A673 (cell line): Measurements from ENCODE around the gene ATG9A. TPM values are rescaled to one million over a fixed set of nuclear protein-coding genes. Genes with fewer than 3 reads are reported as not detected.

Source experiments
- BruUV-seq: library from RNA; stranded (reverse); fragments of 400-500 nt; replicated peaks from 2 replicates; lab custom pipeline; 2021; lab: Mats Ljungman, UMichigan
- CTCF ChIA-PET: fragments of 300-600 bp; sonication (Branson Sonifier 250); formaldehyde crosslinking; loops from one replicate; lab custom pipeline; 2022; ENCODE audit warnings: antibody characterized with exemption; lab: Charles Lee
- POLR2A ChIA-PET: fragments of 300-600 bp; sonication (Branson Sonifier 250); formaldehyde crosslinking; loops from one replicate; lab custom pipeline; 2022; ENCODE audit warnings: antibody characterized with exemption; ENCODE audit not compliant: low non-redundant PET; lab: Charles Lee
- DNase-seq: peaks from one replicate; pipeline ENCODE4 v3.0.0-alpha.2; 2015; ENCODE audit warnings: low spot score
- H3K27ac ChIP-seq: fragments of 200-600 bp; sonication (generic); 2 replicates; pipeline ENCODE4 v1.5.1; 2016; ENCODE audit warnings: mixed run types, low read depth, mild to moderate bottlenecking, mixed read lengths, antibody characterized with exemption, low read length; ENCODE audit not compliant: poor library complexity, severe bottlenecking
- H3K27me3 ChIP-seq: fragments of 200-600 bp; sonication (generic); replicated peaks from 2 replicates; pipeline ENCODE4 v1.6.1; 2017; ENCODE audit warnings: mixed run types, low read depth, mild to moderate bottlenecking, mixed read lengths, antibody characterized with exemption, low read length; ENCODE audit not compliant: insufficient read depth, poor library complexity
- H3K36me3 ChIP-seq: fragments of 200-600 bp; sonication (generic); 2 replicates; pipeline ENCODE4 v1.6.1; 2016; ENCODE audit warnings: mixed run types, mild to moderate bottlenecking, mixed read lengths, antibody characterized with exemption, low read length; ENCODE audit not compliant: insufficient read depth, poor library complexity, severe bottlenecking
- H3K4me1 ChIP-seq: fragments of 200-600 bp; sonication (generic); 2 replicates; pipeline ENCODE4 v1.6.1; 2017; ENCODE audit warnings: mixed run types, mild to moderate bottlenecking, mixed read lengths, antibody characterized with exemption, low read length; ENCODE audit not compliant: insufficient read depth, poor library complexity, severe bottlenecking
- H3K4me3 ChIP-seq: fragments of 200-600 bp; sonication (generic); 2 replicates; pipeline ENCODE4 v1.5.1; 2016; ENCODE audit warnings: low read depth, mixed run types, mild to moderate bottlenecking, mixed read lengths, low read length; ENCODE audit not compliant: poor library complexity, severe bottlenecking
- H3K9me3 ChIP-seq: fragments of 200-600 bp; sonication (generic); 2 replicates; pipeline ENCODE4 v1.6.1; 2016; ENCODE audit warnings: mixed run types, low read depth, mild to moderate bottlenecking, mixed read lengths, antibody characterized with exemption, low read length; ENCODE audit not compliant: poor library complexity, severe bottlenecking
- EZH2 ChIP-seq: fragments of 200-600 bp; sonication (generic); IDR thresholded peaks from 2 replicates; pipeline ENCODE4 v1.6.1; 2017; ENCODE audit warnings: borderline replicate concordance, low read depth, mild to moderate bottlenecking, mixed read lengths, antibody characterized with exemption, low read length; ENCODE audit not compliant: poor library complexity, severe bottlenecking
- intact Hi-C: fragments of 100-400 bp; cut with micrococcal nuclease; formaldehyde crosslinking; loops from one replicate; pipeline ENCODE4 v1.10.0; 2022; ENCODE audit not compliant: unreplicated experiment
- total RNA-seq: library from RNA; stranded (reverse); gene quantifications from 2 replicates; pipeline ENCODE4 v1.2.3, GENCODE V29; 2021
- TF ChIP-seq, protein P1 (sequence below): fragments of 300-800, 200-600 bp; sonication (generic); conservative IDR thresholded peaks from 2 replicates; pipeline ENCODE4 v1.5.1; 2017; ENCODE audit warnings: low read depth, mild to moderate bottlenecking, antibody characterized with exemption, low read length, moderate library complexity, mixed read lengths

ATG9A gene
- total RNA-seq, 1 experiment from 2014 or later = 50.0 TPM

DNA sequence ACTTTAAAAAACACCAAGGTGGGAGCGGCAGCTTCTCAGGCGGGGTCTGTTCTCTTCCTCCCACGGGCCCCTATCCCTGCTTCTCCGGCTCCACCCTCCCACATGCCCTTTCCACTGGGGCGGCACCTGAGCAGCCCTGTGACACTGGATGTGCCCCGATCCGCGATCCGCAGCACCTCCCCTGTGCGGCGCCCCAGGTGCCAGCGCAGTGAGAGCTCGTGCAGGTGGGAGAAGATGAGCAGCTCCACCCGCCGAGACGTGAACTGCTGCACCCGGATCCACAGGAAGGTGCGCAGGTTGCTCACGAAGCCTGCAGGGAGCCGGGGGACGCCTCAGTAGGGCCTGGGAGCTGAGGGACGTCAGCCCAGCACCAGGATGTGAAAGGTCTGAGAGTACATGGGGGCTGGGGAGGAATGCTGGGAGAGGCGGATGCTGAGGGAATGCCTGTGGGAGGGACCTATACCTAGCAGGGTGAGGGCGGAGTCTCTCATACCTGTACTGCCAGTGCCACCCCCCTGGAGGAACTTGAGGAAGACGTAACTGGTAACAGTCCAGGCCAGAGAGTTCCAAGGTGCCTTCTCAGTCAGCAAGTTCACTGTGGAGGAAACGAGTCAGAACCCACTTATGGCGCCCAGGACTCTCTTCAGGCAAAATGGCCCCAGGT is 13.4 kb downstream of the ATG9A start:
- intact Hi-C loops = loop anchor here (5.0 kb wide), 1 partner anchor 39 kb away; the partner anchor contains the start of genes CNPPD1 and RETREG2
- BruUV-seq = no TSS peak
- peaks cover 63% of the 10 kb centered on the region for H3K36me3 ChIP-seq
- H3K4me3 ChIP-seq = peak overlapping the region; percentile 66
- H3K27ac ChIP-seq = peak overlapping the region; percentile 91
- TF ChIP-seq EZH2 = no peak
- TF ChIP-seq, protein P1, sequence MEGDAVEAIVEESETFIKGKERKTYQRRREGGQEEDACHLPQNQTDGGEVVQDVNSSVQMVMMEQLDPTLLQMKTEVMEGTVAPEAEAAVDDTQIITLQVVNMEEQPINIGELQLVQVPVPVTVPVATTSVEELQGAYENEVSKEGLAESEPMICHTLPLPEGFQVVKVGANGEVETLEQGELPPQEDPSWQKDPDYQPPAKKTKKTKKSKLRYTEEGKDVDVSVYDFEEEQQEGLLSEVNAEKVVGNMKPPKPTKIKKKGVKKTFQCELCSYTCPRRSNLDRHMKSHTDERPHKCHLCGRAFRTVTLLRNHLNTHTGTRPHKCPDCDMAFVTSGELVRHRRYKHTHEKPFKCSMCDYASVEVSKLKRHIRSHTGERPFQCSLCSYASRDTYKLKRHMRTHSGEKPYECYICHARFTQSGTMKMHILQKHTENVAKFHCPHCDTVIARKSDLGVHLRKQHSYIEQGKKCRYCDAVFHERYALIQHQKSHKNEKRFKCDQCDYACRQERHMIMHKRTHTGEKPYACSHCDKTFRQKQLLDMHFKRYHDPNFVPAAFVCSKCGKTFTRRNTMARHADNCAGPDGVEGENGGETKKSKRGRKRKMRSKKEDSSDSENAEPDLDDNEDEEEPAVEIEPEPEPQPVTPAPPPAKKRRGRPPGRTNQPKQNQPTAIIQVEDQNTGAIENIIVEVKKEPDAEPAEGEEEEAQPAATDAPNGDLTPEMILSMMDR = no peak
- H3K27me3 ChIP-seq = no peaks in the 10 kb centered on the region
- no peaks in the 10 kb centered on the region for H3K9me3 ChIP-seq
- CTCF ChIA-PET = no interaction called here
- POLR2A ChIA-PET = no interaction called here
- DNase-seq = no peak
- H3K4me1 ChIP-seq = peaks cover 23% of the 10 kb centered on the region

DNA sequence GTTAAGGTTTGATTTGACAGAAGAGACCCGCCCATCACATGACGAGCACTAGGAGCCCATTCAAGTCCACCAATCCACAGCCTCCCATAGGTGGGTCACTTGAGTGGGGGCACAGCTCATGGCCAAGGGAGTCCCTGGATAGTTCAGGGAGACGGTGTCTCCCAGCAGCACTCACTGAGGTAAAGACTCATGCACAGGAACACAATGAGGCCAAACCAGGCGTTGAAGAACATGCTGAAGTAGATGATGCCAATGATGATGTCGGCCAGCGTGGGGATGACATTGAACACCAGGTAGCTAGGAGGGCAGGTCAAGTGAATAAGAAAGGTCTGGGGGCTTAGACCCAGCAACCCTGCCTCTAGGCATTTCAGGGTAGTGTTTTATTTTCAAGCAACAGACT is 14.7 kb downstream of the ATG9A start:
- ChIA-PET POLR2A (no interaction called here), CTCF (no interaction called here)
- TF ChIP-seq, protein P1 = no peak
- TF ChIP-seq EZH2 = no peak
- H3K27me3 ChIP-seq = no peaks in the 10 kb centered on the region
- peaks cover 23% of the 10 kb centered on the region for H3K4me1 ChIP-seq
- no peak overlapping the region for H3K4me3 ChIP-seq
- intact Hi-C loops = loop anchor here (5.0 kb wide), 1 partner anchor 37 kb away; the partner anchor contains the start of genes CNPPD1 and RETREG2
- no peaks in the 10 kb centered on the region for H3K9me3 ChIP-seq
- DNase-seq = no peak
- peaks cover 63% of the 10 kb centered on the region for H3K36me3 ChIP-seq
- H3K27ac ChIP-seq = no peak overlapping the region
- no TSS peak for BruUV-seq

DNA sequence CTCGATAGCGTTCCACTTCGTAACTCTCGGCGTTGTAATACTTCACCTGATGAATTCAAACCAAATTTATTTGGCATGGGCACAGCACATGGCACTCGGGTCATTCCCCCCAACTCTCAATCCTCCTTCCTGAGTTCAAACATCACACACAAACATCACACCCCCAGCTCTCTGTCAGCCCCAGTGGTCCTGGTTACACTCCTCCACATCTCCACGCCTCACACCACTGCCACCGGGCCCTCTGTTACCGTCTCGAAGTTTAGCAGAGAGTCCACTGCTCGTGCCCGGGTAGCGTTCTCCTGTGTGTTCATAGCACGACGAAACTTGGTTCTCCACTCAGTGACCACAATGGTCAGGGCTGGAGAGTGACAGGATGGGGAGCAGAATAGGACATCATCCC is 15.3 kb downstream of the ATG9A start:
- Histone ChIP-seq H3K9me3 (no peaks in the 10 kb centered on the region), H3K4me3 (no peak overlapping the region), H3K27me3 (no peaks in the 10 kb centered on the region), H3K4me1 (peaks cover 18% of the 10 kb centered on the region), H3K27ac (no peak overlapping the region), H3K36me3 (peaks cover 65% of the 10 kb centered on the region)
- intact Hi-C loops = no loop called here
- no peak for DNase-seq
- POLR2A ChIA-PET = no interaction called here
- no TSS peak for BruUV-seq
- CTCF ChIA-PET = no interaction called here
- no peak for TF ChIP-seq EZH2
- TF ChIP-seq, protein P1 = no peak
